ENCODE measurements around the gene CORO6. TPM values are rescaled to one million over a fixed set of nuclear protein-coding genes. Genes with fewer than 3 reads are reported as not detected.

Gene CORO6
- total RNA-seq, 1 experiment from 2014 or later = 0.89 TPM

Other genes with a start within 250 kb of the CORO6 start
- 17.1 and 27.7 TPM in 2 replicates for gene TAOK1, start 232.5 kb downstream of the CORO6 start, total RNA-seq (2014; rRNA removed; shearing (Covaris generic))
- gene ABHD15, start 55.9 kb downstream of the CORO6 start, total RNA-seq (2014; rRNA removed; shearing (Covaris generic)) = 5.7 and 6.3 TPM in 2 replicates
- gene TP53I13, start 54.2 kb downstream of the CORO6 start, total RNA-seq (2014; rRNA removed; shearing (Covaris generic)) = 38.0 and 56.3 TPM in 2 replicates
- 18.0 and 23.0 TPM in 2 replicates for gene GIT1, start 33.3 kb downstream of the CORO6 start, total RNA-seq (2014; rRNA removed; shearing (Covaris generic))
- 2.6 and 3.3 TPM in 2 replicates for gene ANKRD13B, start 29.8 kb downstream of the CORO6 start, total RNA-seq (2014; rRNA removed; shearing (Covaris generic))